NB4 (cell line): ENCODE results near the gene CCDC107.

ENCODE experiments used
- CTCF ChIP-seq: IDR thresholded peaks from one replicate; pipeline ENCODE4 v1.5.1; 2012; ENCODE audit warnings: low read depth, low read length
- MYC ChIP-seq: IDR thresholded peaks from 2 replicates; pipeline ENCODE4 v1.6.1; 2011; ENCODE audit warnings: low read depth, low read length
- POLR2A ChIP-seq: IDR thresholded peaks from 2 replicates; pipeline ENCODE4 v1.6.1; 2011; ENCODE audit warnings: mild to moderate bottlenecking; ENCODE audit not compliant: insufficient read length; ENCODE audit errors: extremely low read depth

- TF ChIP-seq CTCF (no peak), MYC (no peak), POLR2A (no peak)
These were observed 33.7 kb downstream of the CCDC107 start for GRCh38 chr9:35691757-35692301.
